AG04450 (cell line): ENCODE data around the gene DPM3. TPM values are rescaled to one million over a fixed set of nuclear protein-coding genes. Genes with fewer than 3 reads are reported as not detected.

Experiments used
- CTCF ChIA-PET: fragments of 300-600, 350-600 bp; formaldehyde crosslinking; extraction: SDS; loops from one replicate; lab custom pipeline; 2022; ENCODE audit warnings: antibody characterized with exemption, inconsistent platforms; lab: Charles Lee
- POLR2A ChIA-PET: fragments of 350-600 bp; formaldehyde crosslinking; extraction: SDS; loops from one replicate; lab custom pipeline; 2021; ENCODE audit warnings: antibody characterized with exemption, inconsistent platforms; lab: Yijun Ruan, JAX
- DNase-seq: peaks from one replicate; pipeline ENCODE4 v3.0.0-alpha.2; 2011; ENCODE audit warnings: low read depth, low spot score
- H3K27ac ChIP-seq: one replicate; pipeline ENCODE4 v1.5.1; 2012; ENCODE audit warnings: low read depth, low read length, control low read depth
- H3K27me3 ChIP-seq: one replicate; pipeline ENCODE4 v1.6.0; 2012; ENCODE audit warnings: low read length; ENCODE audit not compliant: control insufficient read depth, insufficient read depth
- H3K4me3 ChIP-seq: 2 replicates; pipeline ENCODE4 v1.5.1; 2011; ENCODE audit warnings: mild to moderate bottlenecking, low read depth, low read length, control low read depth
- H3K9me3 ChIP-seq: 2 replicates; pipeline ENCODE4 v1.5.1; 2012; ENCODE audit warnings: low read length; ENCODE audit not compliant: control insufficient read depth, insufficient read depth
- polyA plus RNA-seq: library from polyadenylated mRNA; depleted of rRNA; stranded (reverse); fragments of >200 nt; gene quantifications from 2 replicates; pipeline ENCODE4 v1.2.3, GENCODE V29; 2011; rRNA removed
- small RNA-seq: library from RNA; depleted of rRNA; stranded (forward); fragments of <200 nt; gene quantifications from one replicate; pipeline ENCODE3, GENCODE V24; 2012; ENCODE audit warnings: low read depth; ENCODE audit not compliant: insufficient read length
- TF ChIP-seq, protein P1 (sequence below): IDR thresholded peaks from 2 replicates; pipeline ENCODE4 v1.5.1; 2011; ENCODE audit warnings: low read depth, low read length, control low read depth, inconsistent platforms

The DPM3 gene
- polyA plus RNA-seq, 1 experiment: 16.8 TPM

DNA sequence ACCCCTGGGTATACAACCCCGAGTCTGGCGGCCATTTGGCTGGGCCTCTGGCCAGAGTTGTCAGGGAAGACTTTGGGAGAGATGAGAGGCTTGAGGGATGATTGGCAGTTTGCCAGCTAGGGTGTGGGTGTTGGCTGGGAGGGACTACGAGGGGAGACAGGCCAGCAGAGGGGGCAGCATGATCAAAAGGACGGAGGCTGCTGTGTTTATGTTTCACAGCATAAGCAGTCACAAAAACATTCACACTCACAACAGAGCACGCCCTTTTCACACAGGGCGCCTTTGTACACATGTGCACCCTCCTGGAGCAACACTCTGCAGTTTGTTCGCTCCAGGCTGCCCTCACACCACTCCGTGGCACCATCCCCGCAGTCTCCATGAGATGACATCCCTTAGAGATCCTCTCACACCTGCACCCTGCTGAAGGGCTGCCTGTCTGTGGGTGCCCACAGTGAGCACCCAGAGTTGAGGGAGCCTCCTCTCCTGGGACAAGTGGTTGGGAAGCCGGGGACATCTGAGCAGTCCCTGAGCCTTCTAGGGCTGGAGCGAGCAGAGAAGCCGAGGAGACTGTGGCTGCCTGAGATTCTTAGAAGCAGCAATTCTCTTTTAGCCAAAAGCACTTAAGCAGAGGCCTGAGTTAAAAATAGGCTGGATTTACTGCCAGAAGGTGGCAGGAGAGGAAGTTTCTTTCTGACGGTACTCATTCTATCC, 46.3 kb downstream of the DPM3 start:
- DNase-seq: no peak
- ChIA-PET CTCF (interaction anchor here (2.4 to 6.8 kb wide), 3 partner anchors 9 to 74 kb away, joined by 16 to 317 read pairs (median 28); partner anchors contain the start of genes KRTCAP2 and TRIM46), POLR2A (no interaction called here)
- TF ChIP-seq, protein P1, sequence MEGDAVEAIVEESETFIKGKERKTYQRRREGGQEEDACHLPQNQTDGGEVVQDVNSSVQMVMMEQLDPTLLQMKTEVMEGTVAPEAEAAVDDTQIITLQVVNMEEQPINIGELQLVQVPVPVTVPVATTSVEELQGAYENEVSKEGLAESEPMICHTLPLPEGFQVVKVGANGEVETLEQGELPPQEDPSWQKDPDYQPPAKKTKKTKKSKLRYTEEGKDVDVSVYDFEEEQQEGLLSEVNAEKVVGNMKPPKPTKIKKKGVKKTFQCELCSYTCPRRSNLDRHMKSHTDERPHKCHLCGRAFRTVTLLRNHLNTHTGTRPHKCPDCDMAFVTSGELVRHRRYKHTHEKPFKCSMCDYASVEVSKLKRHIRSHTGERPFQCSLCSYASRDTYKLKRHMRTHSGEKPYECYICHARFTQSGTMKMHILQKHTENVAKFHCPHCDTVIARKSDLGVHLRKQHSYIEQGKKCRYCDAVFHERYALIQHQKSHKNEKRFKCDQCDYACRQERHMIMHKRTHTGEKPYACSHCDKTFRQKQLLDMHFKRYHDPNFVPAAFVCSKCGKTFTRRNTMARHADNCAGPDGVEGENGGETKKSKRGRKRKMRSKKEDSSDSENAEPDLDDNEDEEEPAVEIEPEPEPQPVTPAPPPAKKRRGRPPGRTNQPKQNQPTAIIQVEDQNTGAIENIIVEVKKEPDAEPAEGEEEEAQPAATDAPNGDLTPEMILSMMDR: peak; percentile 56
- Histone ChIP-seq H3K27ac (peak overlapping the region; percentile 11), H3K9me3 (no peaks in the 10 kb centered on the region), H3K27me3 (peaks cover 24% of the 10 kb centered on the region), H3K4me3 (no peak overlapping the region)

GRCh38 chr1:155092641-155093040, 47.7 kb downstream of the DPM3 start:
- TF ChIP-seq, protein P1: no peak
- POLR2A ChIA-PET: no interaction called here
- peaks cover 22% of the 10 kb centered on the region for H3K27me3 ChIP-seq
- DNase-seq: no peak
- H3K27ac ChIP-seq: no peak overlapping the region
- no peak overlapping the region for H3K4me3 ChIP-seq
- H3K9me3 ChIP-seq: no peaks in the 10 kb centered on the region
- CTCF ChIA-PET: interaction anchor here (1.8 to 6.8 kb wide), 2 partner anchors 76 to 83 kb away, joined by 13 to 317 read pairs; partner anchors contain the start of genes KRTCAP2 and TRIM46

DNA sequence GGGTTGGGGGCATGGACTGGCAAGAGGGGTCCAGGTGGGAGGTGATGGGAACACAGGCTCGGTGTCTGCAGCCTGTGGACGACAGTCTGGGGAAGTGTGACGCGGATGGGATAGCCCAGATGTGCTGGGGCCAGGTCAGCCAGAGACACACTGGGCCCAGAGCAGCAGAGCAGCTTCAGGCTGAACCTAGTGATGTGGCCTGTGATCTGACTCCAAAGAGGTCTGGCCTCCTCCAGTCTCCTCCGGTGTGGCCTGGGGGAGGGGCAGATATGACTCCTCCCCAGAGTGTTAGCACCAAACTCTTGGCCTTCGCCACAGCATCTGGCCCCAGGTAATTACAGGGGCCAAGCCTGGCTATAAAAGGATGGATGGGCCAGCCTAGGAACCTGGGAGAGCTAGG, 48.2 kb downstream of the DPM3 start:
- POLR2A ChIA-PET: interaction anchor here (0.6 to 1.6 kb wide), 3 partner anchors 43 to 81 kb away, joined by 3 to 9 read pairs (median 7); partner anchors contain the start of gene KRTCAP2

GRCh38 chr1:155091071-155092051, 49.0 kb downstream of the DPM3 start:
- Histone ChIP-seq H3K9me3 (no peaks in the 10 kb centered on the region), H3K27ac (no peak overlapping the region), H3K27me3 (peaks cover 19% of the 10 kb centered on the region), H3K4me3 (no peak overlapping the region)
- TF ChIP-seq, protein P1: peak; percentile 93
- CTCF ChIA-PET: interaction anchor here (0.5 to 6.8 kb wide), 36 partner anchors 9 to 472 kb away, joined by 3 to 317 read pairs (median 5); partner anchors contain the start of genes ADAM15, EFNA3, KRTCAP2 and SLC50A1
- POLR2A ChIA-PET: interaction anchor here (0.6 to 1.6 kb wide), 3 partner anchors 44 to 82 kb away, joined by 3 to 9 read pairs (median 7); partner anchors contain the start of gene KRTCAP2
- DNase-seq: no peak

More for the DNA sequence above, 48.2 kb downstream of the DPM3 start:
- CTCF ChIA-PET: interaction anchor here (0.5 to 6.8 kb wide), 23 partner anchors 8 to 275 kb away, joined by 3 to 317 read pairs (median 7); partner anchors contain the start of genes EFNA3, KRTCAP2, SLC50A1 and TRIM46
- Histone ChIP-seq H3K9me3 (no peaks in the 10 kb centered on the region), H3K4me3 (no peak overlapping the region), H3K27ac (no peak overlapping the region), H3K27me3 (peaks cover 19% of the 10 kb centered on the region)
- DNase-seq: no peak
- TF ChIP-seq, protein P1: no peak

Small RNAs within 50 kb of the gene (small RNA-seq; reads per million reads assigned to genes)
- gene HMGN2P18 (not detected), gene RF00019 (not detected)

Other genes with a start within 250 kb of the DPM3 start
- gene PMVK, start 203.8 kb downstream of the DPM3 start, polyA plus RNA-seq: 21.0 and 24.7 TPM in 2 replicates
- 72.2 and 87.1 TPM in 2 replicates for gene PBXIP1, start 184.4 kb downstream of the DPM3 start, polyA plus RNA-seq
- gene PYGO2, start 178.7 kb downstream of the DPM3 start, polyA plus RNA-seq: 18.1 and 19.3 TPM in 2 replicates
- 371 and 409 TPM in 2 replicates for gene SHC1, start 169.8 kb downstream of the DPM3 start, polyA plus RNA-seq
- gene CKS1B, start 165.8 kb downstream of the DPM3 start, polyA plus RNA-seq: 66.4 and 81.3 TPM in 2 replicates
- gene FLAD1, start 157.2 kb downstream of the DPM3 start, polyA plus RNA-seq: 21.1 and 30.2 TPM in 2 replicates
- 0.21 TPM in 1 of 2 replicates, not detected in the other for gene LENEP, start 146.9 kb downstream of the DPM3 start, polyA plus RNA-seq
- 8.7 and 12.7 TPM in 2 replicates for gene ZBTB7B, start 137.7 kb downstream of the DPM3 start, polyA plus RNA-seq
- 0.07 and 0.19 TPM in 2 replicates for gene DCST2, start 106.8 kb downstream of the DPM3 start, polyA plus RNA-seq
- gene DCST1, start 106.7 kb downstream of the DPM3 start, polyA plus RNA-seq: not detected in 2 replicates
- 25.9 and 37.5 TPM in 2 replicates for gene ADAM15, start 89.2 kb downstream of the DPM3 start, polyA plus RNA-seq
- 10.1 and 12.9 TPM in 2 replicates for gene EFNA4, start 76.8 kb downstream of the DPM3 start, polyA plus RNA-seq
- gene EFNA3, start 61.7 kb downstream of the DPM3 start, polyA plus RNA-seq: 0.51 and 0.56 TPM in 2 replicates
- gene EFNA1, start 12.7 kb downstream of the DPM3 start, polyA plus RNA-seq: 1.1 and 1.4 TPM in 2 replicates
- gene SLC50A1, start 4.7 kb downstream of the DPM3 start, polyA plus RNA-seq: 29.5 and 31.4 TPM in 2 replicates
- gene KRTCAP2, start 32.8 kb upstream of the DPM3 start, polyA plus RNA-seq: 102 and 131 TPM in 2 replicates
- 2.9 and 3.8 TPM in 2 replicates for gene TRIM46, start 33.3 kb upstream of the DPM3 start, polyA plus RNA-seq
- gene THBS3, start 67.4 kb upstream of the DPM3 start, polyA plus RNA-seq: 32.5 and 34.6 TPM in 2 replicates
- 44.6 and 62.3 TPM in 2 replicates for gene MTX1, start 68.2 kb upstream of the DPM3 start, polyA plus RNA-seq
- gene ENTREP3, start 115.0 kb upstream of the DPM3 start, polyA plus RNA-seq: 10.2 and 12.3 TPM in 2 replicates
- gene SCAMP3, start 121.8 kb upstream of the DPM3 start, polyA plus RNA-seq: 104 and 115 TPM in 2 replicates
- 40.5 and 42.6 TPM in 2 replicates for gene CLK2, start 133.0 kb upstream of the DPM3 start, polyA plus RNA-seq
- 1.5 and 1.7 TPM in 2 replicates for gene HCN3, start 136.9 kb upstream of the DPM3 start, polyA plus RNA-seq
- not detected in 2 replicates for gene PKLR, start 160.9 kb upstream of the DPM3 start, polyA plus RNA-seq
- 140 and 146 TPM in 2 replicates for gene FDPS, start 168.3 kb upstream of the DPM3 start, polyA plus RNA-seq
- gene RUSC1, start 180.4 kb upstream of the DPM3 start, polyA plus RNA-seq: 20.9 and 22.4 TPM in 2 replicates